HG03159 (cell line): ENCODE results near the gene CACNA1I.

Experiments
- ATAC-seq: cut with Tn5 transposase; IDR thresholded peaks from one replicate; pipeline ENCODE4 v1.9.1; 2021; ENCODE audit warnings: mild to moderate bottlenecking, moderate library complexity; ENCODE audit not compliant: unreplicated experiment

The CACNA1I gene

DNA sequence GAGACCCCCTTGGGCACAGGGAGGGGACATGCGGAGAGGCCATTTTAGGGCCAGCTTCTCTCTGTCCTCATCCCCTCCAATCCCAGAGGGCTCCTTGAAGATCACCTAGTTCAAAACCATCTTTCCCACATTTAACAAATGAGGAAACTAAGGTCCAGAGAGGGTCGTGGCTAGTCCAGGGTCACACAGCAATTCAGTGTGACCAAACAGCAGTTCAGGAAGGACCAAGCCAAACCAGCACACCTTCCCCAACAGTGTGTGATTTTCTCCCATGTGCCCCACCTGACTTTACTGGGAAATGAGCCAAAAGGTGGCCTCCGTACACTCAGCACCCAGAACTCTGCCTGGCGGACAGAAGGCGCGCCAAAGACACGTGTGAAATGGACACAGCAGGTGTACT lies 51.3 kb downstream of the CACNA1I start:
- no peak for ATAC-seq

DNA sequence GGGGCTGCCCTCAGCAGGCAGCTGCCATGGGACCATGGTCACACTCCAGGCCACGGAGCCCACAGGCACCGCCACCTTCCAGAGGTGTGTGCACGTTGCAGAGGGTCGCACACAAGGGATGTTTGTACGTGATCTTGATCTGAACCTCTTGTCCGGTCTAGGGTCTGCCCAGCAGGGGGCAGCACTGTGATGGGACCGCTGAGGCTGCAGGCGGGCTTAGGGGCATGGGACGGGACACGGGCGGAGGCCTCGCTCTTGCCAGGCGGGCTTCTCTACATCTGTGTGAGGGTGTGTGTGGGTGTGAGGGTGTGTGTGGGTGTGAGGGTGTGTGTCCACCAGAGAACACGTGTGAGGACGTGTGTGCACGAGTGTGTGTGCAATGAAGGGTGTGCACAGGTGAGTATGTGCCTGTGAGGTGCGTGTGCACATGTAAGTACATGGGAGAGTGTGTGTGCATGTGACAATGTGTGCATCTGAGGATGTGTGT lies 52.4 kb downstream of the CACNA1I start:
- no peak for ATAC-seq

DNA sequence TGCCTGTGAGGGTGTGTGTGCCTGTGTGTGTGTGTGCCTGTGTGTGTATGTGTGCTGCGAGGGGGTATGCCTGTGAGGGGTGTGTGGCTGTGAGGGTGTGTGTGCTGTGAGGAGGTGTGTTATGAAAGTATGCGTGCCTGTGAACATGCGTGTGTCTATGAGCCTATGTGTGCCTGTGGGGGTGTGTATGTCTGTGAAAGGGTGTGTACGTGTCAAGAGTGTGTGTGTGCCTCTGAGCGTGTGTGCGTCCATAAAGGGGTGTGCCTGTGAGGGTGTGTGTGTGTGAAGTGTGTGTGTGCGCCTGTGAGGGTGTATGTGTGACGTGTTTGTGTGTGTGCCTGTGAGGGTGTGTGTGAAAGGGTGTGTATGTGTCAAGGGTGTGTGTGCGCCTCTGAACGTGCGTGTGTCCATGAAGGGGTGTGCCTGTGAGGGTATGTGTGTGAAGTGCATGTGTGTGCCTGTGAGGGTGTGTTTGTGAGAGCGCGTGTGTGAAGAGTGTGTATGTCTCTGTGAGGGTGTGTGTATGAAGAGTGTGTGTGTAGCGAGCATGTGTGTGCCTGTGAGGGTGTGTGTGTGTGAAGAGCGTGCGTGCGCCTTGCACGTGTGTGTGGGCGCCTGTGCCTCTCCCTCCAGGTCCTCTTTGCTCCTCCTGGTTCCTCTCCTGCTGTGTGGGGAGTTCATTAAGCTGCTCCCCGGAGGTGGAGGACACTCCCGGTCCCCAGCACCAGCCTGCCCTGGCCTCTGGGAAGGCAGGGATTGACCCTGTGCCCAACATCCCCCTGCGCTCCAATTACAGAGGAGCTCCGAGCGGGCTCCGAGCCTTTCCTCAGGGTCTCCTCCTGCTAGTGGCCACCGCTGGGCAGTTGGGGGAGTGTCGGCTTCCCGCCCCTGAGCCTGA lies 53.3 kb downstream of the CACNA1I start:
- no peak for ATAC-seq

DNA sequence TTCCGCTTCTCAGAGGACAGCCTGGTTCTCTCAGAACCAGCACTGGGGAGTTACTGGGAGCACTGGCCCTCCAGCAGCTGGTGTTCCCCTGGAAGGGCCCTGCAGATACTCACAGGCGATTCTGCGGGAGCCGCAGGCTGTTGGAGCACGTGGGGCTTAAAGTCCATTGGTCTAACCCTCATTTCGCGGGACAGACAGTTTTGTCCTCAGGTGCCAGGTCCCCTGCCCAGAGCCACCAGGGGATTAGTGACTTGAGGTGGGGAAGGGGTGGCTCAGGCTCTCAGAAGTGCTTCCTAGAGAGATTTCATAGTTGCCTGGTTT lies 53.9 kb downstream of the CACNA1I start:
- ATAC-seq: no peak

DNA sequence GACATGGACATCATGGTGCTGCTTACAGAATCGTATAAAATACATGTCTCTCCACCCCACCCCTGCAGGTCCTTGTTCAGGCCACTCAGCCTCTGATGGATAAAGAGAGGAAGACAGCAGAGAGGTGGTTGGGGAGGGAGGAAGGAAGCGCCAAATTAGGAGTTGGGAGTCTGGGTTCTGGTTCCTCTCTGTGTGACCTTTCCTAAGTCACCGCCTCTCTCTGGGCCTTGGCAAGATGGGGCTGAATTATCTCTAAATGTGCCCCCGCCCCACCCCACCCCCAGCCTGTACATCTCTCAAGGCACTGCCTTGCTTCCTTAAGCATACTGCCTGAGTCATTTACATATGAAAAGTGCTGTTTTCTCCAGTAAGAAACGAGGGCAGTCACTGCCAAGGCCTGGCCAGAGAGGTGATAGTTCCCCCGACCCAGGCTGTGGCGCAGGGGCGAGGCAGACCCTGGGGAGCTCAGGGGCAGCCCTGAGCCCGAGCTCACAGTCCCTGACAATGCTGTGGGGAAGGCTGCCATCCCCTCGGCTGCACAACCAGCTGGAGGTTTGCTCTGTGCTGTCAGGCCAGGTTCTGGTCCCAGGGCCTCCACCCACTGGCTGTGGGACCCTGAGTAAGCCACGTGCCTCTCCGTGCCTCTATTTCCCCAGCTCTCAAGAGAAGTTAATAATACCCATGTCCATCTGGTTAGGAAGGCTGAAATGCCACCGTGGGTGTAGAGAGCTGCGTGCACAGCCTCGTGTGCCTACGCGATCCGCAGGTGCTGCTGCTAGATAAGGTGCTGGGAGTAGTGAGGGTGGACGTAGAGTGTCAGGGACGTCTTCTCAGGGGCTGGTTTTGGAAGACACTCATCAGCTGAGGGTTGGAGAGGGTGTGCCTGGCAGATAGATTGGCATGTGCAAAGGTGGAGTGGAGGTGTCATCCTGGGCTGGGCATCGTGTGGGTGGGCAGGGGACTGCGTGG lies 55.3 kb downstream of the CACNA1I start:
- ATAC-seq: no peak

DNA sequence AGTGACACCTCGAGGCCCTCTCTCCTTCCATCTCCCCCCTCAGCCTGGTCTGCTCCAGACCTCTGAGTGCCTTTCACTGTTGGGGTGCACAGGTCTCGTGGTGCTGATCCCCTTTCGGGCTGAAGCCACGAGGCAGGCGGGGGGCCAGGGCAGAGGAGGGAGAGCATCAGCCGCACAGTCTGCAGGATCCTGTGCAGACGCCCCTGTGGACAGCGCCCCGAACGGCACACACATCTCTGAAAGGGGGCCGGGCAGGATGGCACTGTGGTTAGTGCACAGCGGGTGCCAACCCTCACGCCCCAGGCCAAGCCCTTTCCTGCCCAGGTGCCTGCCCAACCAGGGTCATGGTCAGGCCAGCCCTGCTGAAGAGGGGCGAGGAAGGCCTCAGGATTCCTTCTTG lies 56.7 kb downstream of the CACNA1I start:
- ATAC-seq: no peak

DNA sequence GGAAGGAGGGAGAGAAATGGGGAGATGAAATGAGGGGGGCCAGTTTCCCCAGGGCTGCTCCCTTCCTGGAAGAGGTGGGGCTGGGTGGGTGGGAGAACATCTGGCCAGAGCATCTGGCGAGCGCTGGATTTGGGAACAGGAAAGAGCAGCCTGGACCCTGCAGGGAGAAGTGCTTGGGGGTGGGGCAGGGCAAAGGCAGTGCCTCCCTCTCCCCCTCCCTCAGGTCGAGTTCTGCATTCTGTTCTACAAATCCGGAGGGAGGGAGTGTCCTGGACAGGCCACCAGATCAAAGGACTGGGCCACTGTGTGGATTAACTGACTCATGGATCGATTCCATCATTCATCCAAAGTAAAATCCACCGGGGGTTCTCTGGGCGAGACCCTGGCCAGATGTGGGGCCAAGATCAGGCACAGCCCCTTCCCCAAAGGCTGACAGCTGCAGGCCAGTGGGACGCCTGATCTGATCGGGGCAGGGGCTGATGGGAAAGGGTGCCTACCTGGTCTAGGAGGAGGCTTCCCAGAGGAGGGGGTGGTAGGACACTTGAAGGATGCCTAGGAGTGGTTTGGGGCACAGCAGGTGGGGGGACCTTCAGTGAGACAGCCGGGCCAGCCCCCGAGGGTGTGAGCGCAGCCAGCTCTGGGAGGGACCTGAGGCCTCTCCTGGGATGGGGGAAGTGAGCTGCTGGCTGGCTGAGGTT lies 57.5 kb downstream of the CACNA1I start:
- ATAC-seq: no peak

DNA sequence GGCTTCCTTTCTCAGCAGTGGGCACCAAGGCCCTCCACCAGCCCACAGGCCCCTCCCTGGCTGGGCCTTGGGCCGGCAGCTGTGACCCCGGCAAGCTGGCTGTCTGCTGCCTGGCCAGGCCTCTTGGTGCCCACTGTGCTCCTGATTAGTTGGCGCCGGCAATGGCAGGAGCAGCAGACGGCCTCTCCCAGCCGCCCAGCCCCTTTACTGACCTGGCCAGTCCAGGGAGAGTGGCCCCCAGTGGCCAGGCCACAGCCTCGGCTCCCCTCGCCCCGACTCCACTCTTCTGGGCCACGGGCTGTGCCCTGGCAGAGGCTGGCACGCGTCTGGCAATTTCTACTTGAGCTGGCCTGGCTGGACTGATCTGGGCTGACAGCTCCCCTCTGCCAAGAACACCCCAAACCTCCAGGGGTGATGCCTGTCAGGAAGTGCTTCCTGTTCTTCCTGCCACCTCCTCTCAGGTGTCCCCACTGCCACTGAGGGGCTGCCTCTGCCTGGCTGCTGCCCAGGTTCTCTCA lies 58.1 kb downstream of the CACNA1I start:
- no peak for ATAC-seq

DNA sequence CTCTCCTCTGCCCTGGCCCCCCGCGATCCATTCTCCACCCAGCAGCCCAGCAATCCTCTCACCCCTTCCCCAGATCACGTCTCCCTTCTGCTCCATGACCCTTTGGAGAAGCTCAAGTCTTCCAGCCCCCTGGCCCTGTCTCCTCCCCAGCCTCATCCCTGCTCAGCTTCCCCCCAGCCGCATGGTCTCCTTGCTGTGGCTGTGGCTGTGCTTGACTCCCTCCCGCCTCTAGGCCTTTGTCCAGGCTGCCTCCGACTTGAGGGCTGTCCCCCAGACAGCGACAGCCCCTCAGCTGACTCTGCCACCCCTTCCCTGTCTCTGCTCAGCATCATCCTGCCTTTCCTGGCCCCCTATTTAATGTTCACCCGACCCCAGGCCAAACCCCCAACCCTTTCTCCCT lies 59.3 kb downstream of the CACNA1I start:
- ATAC-seq: no peak

DNA sequence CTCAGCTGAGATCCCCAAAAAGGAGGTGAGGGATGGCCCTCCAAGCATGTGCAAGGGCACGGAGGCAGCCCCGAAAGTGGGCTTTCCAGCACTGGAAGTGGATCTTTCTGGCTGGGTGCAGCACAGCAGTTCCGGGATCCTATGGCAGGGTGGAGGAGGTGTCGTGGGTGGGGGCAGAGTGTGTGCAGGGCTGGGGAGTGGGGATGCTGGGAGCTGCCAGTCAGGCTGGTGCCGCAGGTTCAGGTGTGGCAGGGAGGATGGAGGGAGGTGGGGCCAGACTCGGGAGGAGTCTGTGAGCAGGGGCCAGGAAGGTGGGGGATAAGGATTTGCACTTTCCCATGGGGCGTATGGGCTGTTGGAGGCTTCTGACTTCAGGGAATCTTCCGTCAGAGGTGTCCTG lies 60.2 kb downstream of the CACNA1I start:
- no peak for ATAC-seq

DNA sequence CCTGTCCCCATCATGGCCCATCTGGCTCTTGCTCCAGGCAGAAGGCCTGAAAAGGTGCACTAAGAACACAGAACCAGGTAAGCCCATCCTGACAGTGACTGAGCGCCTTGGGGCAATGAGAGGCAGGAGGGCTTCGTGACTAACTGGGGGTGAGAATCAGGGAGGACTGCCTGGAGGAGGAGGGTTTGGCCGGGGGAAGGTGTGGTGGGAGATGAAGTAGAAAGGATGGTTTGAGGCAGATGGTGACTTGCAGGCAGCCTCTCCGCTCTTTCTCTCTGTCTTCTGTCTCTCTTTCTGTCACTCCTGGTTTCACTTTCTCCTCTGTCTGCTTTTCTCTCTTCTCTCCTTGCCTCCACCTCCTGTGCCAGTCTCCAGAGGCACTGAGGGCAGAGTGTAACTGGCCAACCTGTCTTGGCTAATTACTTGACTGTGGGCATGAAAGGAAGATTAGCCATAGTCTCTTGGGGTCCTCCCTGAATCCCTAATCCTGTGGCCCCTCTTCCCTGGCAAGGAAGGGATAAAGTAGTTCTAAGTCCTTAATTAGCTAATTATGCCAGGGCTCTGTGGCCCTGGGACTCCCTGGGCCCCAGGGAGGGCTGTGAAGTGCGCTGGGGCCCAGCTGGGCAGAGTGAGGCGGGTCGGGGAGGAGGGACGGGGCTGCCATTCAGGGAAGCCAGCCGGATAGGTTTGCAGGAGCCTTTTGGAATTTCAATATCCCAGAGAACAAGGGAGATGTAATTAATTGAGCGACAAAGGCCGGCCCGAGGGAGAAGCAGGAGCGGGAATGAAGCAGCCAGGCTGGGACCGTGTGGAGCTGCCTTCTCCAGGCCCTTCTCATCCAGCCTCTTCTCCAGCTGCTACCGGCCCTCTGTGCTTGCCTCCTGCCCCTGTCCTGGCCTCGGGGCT lies 61.1 kb downstream of the CACNA1I start:
- ATAC-seq: no peak

DNA sequence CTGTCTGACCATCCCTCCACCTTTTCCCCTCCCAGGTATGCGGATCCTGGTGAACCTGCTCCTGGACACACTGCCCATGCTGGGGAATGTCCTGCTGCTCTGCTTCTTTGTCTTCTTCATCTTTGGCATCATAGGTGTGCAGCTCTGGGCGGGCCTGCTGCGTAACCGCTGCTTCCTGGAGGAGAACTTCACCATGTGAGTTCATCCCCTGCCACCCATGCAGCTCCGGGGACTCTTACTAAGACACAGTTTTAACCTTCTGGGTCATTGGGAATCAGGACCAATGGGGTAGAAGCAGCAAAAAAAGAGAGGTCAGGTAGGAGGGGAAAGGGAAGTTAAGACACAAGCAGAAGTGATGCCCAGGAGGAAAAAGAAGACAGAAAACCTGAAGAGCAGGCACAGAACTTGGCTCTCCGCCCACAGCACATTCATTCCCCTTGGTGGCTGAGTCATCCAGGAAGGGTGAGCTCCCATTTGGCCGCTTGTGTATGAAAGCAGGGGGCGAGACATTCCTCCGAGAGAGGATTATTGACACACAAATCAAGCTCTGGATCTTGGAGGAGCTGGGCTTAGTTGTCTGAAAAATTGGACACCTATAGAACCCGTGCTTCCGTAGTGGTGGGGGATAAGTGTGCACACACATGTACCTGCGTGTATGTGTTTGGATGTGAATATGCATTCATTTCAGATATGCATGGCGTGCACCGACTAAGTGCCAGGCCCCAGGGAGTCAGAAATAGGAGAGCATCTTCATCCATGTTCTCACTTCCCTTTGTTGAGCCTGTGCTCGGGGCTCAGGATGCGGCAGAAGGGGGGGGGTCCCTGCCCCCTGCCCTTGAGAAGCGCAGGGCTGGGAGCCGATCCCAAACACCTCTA lies 64.2 kb downstream of the CACNA1I start:
- ATAC-seq: no peak

DNA sequence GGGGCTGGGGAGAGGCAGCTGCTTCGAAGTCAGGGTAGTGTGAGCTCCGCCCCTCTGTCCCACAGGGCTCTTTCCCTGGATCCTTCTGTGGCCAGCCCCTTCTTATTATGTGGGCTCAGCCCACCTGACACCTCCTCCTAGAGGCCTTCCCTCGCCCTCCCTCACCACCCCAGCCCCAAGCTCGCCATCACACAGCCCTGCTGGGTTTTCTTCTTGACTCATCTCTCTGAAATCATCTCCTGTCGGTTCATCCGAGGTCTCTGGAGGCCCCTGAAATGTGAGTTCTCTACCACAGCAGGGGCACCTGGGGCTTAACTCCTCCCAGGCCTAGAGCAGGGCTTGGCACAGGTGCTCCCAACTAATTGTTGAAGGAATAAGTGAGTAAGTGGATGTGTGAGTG lies 65.2 kb downstream of the CACNA1I start:
- ATAC-seq: no peak

DNA sequence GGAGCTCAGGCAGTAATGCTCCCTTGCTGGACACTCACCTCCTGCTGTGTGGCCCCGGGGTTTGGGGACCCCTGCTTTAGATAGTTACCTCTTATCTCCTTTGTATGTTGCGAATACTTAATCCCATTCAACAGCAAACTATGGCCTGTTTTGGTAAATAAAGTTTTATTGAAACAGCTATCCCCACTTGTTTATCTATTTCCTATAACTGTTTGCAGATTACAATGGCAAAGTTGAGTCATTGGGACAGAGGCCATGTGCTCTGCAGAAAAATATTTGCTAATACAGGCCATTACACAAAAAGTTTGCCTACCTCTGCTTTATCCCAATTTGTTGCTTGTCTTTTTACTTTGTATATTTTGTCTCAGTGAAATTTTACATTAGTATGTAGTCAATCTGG lies 68.4 kb downstream of the CACNA1I start:
- ATAC-seq: no peak

DNA sequence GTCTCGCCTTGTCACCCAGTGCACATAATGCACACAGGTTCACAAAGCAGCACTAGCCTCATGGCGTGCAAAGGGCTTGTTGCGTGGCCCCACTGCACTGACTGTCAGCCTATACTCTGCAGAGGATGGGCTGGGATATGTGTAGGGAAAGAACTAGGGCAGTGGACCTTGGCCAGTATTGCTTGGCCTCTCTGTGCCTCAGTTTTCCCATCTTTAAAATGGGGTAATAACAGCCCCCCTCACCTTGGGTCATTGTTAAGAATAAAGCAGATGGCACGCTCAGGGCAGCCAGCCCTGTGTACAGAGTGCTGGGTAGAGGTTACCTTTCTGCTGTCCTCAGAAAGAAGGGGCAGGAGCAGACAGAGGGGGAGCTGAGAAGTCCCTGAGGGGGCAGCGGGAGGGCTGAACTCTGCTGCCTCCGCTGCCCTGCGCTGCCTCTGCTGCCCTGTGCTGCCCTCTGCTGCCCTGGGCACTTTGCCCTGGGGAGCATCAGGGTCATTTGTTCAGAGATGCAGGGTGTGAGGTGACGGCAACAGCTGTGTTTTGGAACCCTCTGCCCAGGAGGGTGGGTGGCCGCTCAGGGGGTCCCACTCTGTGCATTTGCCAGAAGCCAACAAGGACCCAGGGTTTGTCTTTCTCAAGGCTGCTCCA lies 71.2 kb downstream of the CACNA1I start:
- no peak for ATAC-seq

DNA sequence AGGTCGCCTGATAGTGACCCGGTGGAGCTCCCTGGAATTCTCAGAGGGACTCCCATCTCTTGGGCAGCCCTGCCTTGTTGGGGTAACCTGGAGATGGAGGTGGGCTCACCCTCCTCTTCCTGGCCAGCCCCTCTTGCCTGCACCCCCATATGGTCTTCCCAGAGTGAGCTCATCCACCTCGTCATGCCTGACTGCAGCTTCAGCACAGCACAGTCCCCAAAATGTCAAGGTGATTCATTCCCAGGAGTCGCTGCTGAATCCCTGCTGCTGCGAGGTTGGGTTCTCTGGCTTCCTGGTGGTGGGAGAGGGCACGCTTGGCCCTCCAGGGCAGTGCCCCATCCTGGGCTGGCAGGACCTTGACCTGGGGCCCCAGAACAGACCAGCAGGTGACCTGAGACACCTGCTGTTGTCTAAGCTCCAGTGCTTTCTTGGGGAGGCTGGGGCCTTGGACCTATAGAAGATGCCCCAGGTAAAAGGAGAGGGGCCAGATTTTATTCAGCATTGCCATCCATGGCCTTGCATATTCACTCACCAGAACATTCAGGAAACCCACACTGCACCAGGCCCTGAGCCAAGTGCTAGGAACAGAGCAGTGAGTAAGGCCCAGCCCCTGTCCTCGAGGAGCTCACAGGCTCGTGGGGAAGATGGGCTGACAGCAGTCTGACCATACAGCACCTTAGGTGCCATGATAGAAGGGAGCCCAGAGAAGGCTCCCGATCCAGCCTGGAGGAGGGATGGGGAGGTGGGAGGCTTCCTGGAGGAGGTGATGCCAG lies 72.9 kb downstream of the CACNA1I start:
- no peak for ATAC-seq

DNA sequence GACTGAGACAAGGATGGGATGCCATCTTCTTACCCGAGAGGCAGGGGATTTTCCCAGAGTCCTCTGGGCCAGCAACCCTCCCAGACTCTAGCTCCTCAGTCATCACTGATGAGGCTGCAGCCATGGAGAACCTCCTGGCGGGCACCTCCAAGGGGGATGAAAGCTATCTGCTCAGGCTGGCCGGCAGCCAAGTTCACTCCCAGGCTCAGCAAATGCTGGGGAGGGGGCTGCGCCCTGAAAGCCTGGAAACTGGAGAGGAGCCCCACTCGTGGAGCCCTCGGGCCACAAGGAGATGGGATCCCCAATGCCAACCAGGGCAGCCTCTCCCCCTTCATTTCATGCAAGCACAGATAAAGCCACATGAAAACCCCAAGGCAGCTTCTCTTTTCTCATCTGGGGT lies 75.0 kb downstream of the CACNA1I start:
- ATAC-seq: no peak
